ENCODE measurements around the gene EIF2A.

EIF2A gene

DNA sequence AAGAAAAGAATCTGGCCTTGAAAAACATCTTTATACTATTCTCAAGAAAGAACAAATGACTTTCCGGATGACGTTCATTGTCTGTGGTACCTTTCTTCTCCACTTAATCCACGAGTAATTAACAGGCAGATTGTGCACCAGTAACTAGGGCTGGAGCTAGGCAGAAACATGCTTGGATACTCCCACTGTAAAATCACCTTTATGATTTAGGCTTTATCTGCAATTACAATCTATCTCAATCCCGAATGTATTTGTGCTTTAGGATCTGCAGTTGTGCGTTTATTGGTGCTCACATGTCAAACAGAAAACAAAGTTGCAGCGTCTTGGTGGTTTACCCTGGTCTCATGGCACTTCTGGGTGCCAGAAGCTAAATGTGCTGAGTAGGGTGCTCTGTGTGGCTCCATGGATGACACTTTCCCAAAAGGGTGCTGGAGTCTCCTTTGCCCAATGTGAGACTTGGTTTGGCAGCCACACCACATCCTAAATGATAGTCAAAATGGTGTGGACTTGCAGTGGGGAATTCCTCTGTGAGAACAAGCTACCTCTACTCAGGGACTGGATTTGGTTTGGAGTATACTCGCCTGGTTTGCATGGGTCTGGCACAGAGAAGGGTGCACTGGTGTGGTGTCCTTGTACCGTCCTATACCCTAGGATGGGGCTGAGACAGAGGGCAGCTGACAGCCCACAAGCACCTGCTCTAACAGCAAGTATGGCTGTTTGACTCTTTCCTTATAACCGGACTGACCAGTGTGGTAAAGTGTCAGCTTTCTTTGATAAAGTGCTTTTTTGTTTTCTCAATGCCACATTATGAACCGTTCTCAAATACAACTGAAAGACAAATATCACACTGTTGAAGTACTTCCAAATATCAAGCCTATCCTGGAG, 8.0 kb upstream of the EIF2A start:
- TF ChIP-seq, protein P1, sequence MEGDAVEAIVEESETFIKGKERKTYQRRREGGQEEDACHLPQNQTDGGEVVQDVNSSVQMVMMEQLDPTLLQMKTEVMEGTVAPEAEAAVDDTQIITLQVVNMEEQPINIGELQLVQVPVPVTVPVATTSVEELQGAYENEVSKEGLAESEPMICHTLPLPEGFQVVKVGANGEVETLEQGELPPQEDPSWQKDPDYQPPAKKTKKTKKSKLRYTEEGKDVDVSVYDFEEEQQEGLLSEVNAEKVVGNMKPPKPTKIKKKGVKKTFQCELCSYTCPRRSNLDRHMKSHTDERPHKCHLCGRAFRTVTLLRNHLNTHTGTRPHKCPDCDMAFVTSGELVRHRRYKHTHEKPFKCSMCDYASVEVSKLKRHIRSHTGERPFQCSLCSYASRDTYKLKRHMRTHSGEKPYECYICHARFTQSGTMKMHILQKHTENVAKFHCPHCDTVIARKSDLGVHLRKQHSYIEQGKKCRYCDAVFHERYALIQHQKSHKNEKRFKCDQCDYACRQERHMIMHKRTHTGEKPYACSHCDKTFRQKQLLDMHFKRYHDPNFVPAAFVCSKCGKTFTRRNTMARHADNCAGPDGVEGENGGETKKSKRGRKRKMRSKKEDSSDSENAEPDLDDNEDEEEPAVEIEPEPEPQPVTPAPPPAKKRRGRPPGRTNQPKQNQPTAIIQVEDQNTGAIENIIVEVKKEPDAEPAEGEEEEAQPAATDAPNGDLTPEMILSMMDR (IDR thresholded peaks at IDR 0.05), result no peak
- Histone ChIP-seq H3K9me3 (no peaks in the 10 kb centered on the region), H3K4me1 (peaks cover 0 to 7% (median 3%) of the 10 kb centered on the region in 4 donors), H3K27ac (no peak overlapping the region), H3K27me3 (no peaks in the 10 kb centered on the region), H3K36me3 (peaks cover 0 to 5% (median 4%) of the 10 kb centered on the region in 3 donors), H3K4me3 (no peak overlapping the region)
- intact Hi-C loops (cut with DNase I; ENCODE audit: low total_unique reads), result no loop called here
- DNase-seq, result no peak

DNA sequence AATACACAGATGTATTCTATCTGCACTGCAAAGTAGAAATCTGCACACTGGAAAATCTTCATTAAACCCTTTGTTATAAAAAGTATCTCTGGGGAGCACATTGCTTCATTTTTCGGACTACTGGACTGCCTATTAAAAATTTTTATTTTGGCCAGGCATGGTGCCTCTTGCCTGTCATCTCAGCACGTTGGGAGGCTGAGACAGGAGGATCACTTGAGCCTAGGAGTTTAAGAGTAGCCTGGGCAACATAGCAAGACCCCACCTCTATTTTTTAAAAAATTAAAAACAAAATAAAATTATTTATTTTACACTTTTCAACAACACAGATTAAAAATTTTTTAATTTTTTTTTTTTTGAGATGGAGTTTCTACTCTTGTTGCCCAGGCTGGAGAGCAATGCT, 6.3 kb upstream of the EIF2A start:
- no peak for DNase-seq
- Histone ChIP-seq H3K27ac (no peak overlapping the region), H3K27me3 (no peaks in the 10 kb centered on the region), H3K9me3 (no peaks in the 10 kb centered on the region), H3K4me1 (peaks cover 0 to 21% (median 14%) of the 10 kb centered on the region in 4 donors), H3K36me3 (peaks cover 0 to 8% (median 5%) of the 10 kb centered on the region in 3 donors), H3K4me3 (no peak overlapping the region)
- TF ChIP-seq, protein P1 (IDR thresholded peaks at IDR 0.05), result no peak
- intact Hi-C loops (cut with DNase I; ENCODE audit: low total_unique reads), result no loop called here

DNA sequence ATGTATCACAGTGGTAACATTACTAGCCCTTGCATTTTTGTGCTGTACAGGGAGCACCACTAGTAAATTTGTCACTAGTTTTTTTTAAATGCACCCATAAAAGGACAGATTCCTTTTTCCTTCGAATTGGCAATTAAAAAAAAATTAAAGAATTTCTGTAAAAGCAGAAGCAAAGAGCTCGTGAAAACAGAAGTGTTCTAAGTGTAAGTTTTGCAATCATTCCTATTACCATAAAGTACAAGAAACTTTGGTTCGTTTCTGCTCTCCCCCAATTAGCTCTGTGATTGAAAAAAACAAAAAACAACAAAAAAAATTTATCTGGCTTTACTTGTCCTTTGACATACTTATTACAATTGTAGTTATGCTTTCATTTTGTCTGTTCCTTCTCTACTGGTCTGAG, 5.6 kb upstream of the EIF2A start:
- no peak overlapping the region for H3K4me3 ChIP-seq
- peaks cover 0 to 8% (median 5%) of the 10 kb centered on the region in 3 donors for H3K36me3 ChIP-seq
- no peak for DNase-seq
- no peaks in the 10 kb centered on the region for H3K9me3 ChIP-seq
- H3K4me1 ChIP-seq, result peaks cover 0 to 21% (median 14%) of the 10 kb centered on the region in 4 donors
- no peak overlapping the region for H3K27ac ChIP-seq
- TF ChIP-seq, protein P1 (IDR thresholded peaks at IDR 0.05), result no peak
- intact Hi-C loops (cut with DNase I; ENCODE audit: low total_unique reads), result no loop called here
- H3K27me3 ChIP-seq, result no peaks in the 10 kb centered on the region

DNA sequence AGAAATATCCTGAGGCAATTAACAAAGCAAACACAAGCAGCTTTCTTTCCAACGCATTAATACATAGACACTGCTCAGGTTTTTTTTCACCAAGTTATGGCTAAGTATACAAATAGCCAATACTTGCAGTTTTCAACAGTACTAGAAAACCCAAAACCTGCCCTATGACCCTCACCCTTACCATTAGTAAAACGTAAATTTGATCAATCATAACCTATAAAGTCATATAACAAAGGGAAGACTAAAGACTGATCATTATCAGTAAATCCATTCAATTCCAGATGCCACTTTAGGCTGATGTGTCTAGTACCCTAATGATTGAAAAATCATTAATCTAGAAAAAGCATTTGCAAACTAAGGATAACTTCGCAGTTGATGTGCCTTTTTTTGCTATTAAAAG, 3.5 kb upstream of the EIF2A start:
- H3K27me3 ChIP-seq, result no peaks in the 10 kb centered on the region
- no peak overlapping the region for H3K4me3 ChIP-seq
- H3K4me1 ChIP-seq, result peaks cover 0 to 29% (median 24%) of the 10 kb centered on the region in 4 donors
- H3K27ac ChIP-seq, result no peak overlapping the region
- intact Hi-C loops (cut with DNase I; ENCODE audit: low total_unique reads), result no loop called here
- TF ChIP-seq, protein P1 (IDR thresholded peaks at IDR 0.05), result no peak
- peaks cover 0 to 8% (median 5%) of the 10 kb centered on the region in 3 donors for H3K36me3 ChIP-seq
- no peaks in the 10 kb centered on the region for H3K9me3 ChIP-seq
- DNase-seq, result no peak

DNA sequence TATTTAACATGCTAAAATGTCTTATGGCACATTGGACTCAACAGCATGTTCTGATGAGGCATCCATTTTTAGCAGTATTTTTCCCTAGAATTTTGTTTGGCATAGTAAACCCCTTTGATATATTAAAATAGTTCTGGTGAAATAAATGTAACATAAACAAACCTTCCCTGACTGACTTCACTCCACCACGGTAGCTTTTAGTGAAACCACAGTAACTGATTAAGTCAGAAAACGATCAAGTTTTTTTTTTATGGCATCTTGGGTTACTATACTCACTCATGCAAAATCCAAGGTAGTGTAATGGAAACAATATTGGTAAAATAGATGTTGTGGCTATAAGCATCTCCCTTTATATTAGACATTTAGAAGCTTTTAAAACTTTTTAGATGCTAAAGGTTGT, 3.1 kb upstream of the EIF2A start:
- Histone ChIP-seq H3K27ac (no peak overlapping the region), H3K36me3 (peaks cover 0 to 8% (median 5%) of the 10 kb centered on the region in 3 donors), H3K9me3 (no peaks in the 10 kb centered on the region), H3K4me1 (peaks cover 0 to 31% (median 26%) of the 10 kb centered on the region in 4 donors), H3K27me3 (no peaks in the 10 kb centered on the region), H3K4me3 (no peak overlapping the region)
- TF ChIP-seq, protein P1 (IDR thresholded peaks at IDR 0.05), result no peak
- no peak for DNase-seq
- intact Hi-C loops (cut with DNase I; ENCODE audit: low total_unique reads), result no loop called here
